ENCODE results near the gene TMEM232.

TMEM232 gene

GRCh38 chr5:110616009-110616408, 110.5 kb downstream of the TMEM232 start:
- Mint-ChIP-seq H3K9me3 (ENCODE audit: low read depth) (peaks cover 12% of the 10 kb centered on the region), H3K27me3 (no peaks in the 10 kb centered on the region), H3K4me1 (ENCODE audit: low read depth) (no peaks in the 10 kb centered on the region), H3K36me3 (peaks cover 2% of the 10 kb centered on the region), H3K27ac (no peak overlapping the region), H3K4me3 (no peak overlapping the region)

GRCh38 chr5:110612794-110613247, 113.7 kb downstream of the TMEM232 start:
- no peak overlapping the region for H3K4me3 Mint-ChIP-seq
- H3K27me3 Mint-ChIP-seq = peaks cover 2% of the 10 kb centered on the region
- H3K4me1 Mint-ChIP-seq (ENCODE audit: low read depth) = no peaks in the 10 kb centered on the region
- no peak overlapping the region for H3K27ac Mint-ChIP-seq
- H3K9me3 Mint-ChIP-seq (ENCODE audit: low read depth) = peaks cover 12% of the 10 kb centered on the region
- H3K36me3 Mint-ChIP-seq = peaks cover 2% of the 10 kb centered on the region

DNA sequence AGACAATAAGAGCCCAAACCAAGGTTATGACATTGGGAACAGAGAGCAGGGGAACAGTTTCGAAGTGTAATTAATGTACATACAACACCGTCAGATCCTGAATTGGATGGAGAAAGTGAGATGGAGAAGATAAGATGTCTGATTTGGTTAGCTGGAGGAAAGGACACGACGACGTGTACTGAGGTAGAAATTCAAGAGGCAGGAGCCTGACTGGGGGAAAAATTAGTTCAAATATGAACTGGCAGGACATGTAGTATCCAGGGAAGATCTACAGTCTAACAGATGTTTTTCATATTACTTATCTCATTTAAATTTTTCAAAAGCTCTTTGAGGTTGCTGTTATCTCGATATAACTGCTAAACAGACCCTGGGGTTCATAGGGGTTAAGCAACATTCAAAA, 114.7 kb downstream of the TMEM232 start:
- peaks cover 12% of the 10 kb centered on the region for H3K9me3 Mint-ChIP-seq (ENCODE audit: low read depth)
- H3K4me3 Mint-ChIP-seq = no peak overlapping the region
- H3K4me1 Mint-ChIP-seq (ENCODE audit: low read depth) = no peaks in the 10 kb centered on the region
- H3K36me3 Mint-ChIP-seq = no peaks in the 10 kb centered on the region
- peaks cover 2% of the 10 kb centered on the region for H3K27me3 Mint-ChIP-seq
- H3K27ac Mint-ChIP-seq = no peak overlapping the region

- Mint-ChIP-seq H3K4me3 (no peak overlapping the region), H3K4me1 (ENCODE audit: low read depth) (no peaks in the 10 kb centered on the region), H3K27me3 (no peaks in the 10 kb centered on the region), H3K27ac (no peak overlapping the region), H3K9me3 (ENCODE audit: low read depth) (peaks cover 3% of the 10 kb centered on the region), H3K36me3 (peaks cover 6% of the 10 kb centered on the region)
Observed at GRCh38 chr5:110594866-110595265, 131.6 kb downstream of the TMEM232 start.

DNA sequence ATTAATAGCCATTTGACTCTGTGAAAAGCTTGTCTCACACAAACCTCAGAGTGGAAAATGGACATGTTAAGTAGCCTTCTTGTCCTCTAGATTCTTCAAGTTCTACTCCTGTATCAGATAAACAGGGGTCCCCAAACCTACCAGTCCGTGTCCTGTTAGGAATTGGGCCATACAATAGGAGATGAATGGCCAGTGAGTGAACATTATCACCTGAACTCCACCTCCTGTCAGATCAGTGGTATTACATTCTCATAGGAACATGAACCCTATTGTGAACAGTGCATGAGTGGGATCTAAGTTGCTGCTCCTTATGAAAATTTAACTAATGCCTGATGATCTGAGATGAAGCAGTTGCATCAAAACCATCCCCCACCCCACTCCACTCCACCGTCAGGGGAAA, 136.3 kb downstream of the TMEM232 start:
- H3K27me3 Mint-ChIP-seq = peaks cover 1% of the 10 kb centered on the region
- no peak overlapping the region for H3K27ac Mint-ChIP-seq
- no peak overlapping the region for H3K4me3 Mint-ChIP-seq
- H3K9me3 Mint-ChIP-seq (ENCODE audit: low read depth) = no peaks in the 10 kb centered on the region
- H3K36me3 Mint-ChIP-seq = no peaks in the 10 kb centered on the region
- H3K4me1 Mint-ChIP-seq (ENCODE audit: low read depth) = no peaks in the 10 kb centered on the region

DNA sequence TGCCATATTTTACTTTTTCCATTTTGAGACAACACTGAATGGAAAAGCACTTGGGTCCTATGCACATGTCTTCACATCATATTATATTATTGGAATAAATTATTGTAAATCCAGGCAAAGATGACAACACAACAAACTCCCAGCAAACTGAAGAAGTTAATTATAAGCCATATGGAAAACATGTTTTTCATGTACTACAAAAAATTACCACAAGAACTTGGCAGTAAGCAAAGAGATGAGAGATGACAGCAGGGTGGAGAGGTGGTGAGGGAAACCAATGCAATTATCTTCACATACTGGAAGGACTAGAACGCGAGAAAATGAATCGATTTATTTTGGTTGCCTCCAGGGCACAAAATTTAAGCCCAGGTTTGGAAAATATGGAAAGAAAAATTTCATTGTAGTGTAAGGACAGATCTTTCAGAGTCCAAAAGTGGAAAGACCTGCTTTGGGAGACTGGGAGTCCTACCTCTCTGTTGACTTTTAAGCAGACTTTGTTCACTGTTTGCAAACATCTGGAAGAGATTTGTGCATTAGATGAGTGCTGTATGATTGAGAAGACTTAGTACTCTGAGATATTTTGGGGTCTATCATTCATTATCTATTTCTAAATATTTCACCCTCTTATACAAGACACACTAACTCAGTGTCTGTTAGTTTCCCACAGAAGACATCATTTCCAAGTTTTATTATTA, 138.0 kb downstream of the TMEM232 start:
- Mint-ChIP-seq H3K4me1 (ENCODE audit: low read depth) (no peaks in the 10 kb centered on the region), H3K9me3 (ENCODE audit: low read depth) (no peaks in the 10 kb centered on the region), H3K36me3 (no peaks in the 10 kb centered on the region), H3K27ac (no peak overlapping the region), H3K27me3 (peaks cover 1% of the 10 kb centered on the region), H3K4me3 (no peak overlapping the region)

- H3K9me3 Mint-ChIP-seq (ENCODE audit: low read depth) = no peaks in the 10 kb centered on the region
- H3K27me3 Mint-ChIP-seq = peaks cover 3% of the 10 kb centered on the region
- H3K36me3 Mint-ChIP-seq = no peaks in the 10 kb centered on the region
- H3K4me1 Mint-ChIP-seq (ENCODE audit: low read depth) = no peaks in the 10 kb centered on the region
- H3K27ac Mint-ChIP-seq = no peak overlapping the region
- H3K4me3 Mint-ChIP-seq = no peak overlapping the region
Observed at GRCh38 chr5:110580625-110581024, 145.8 kb downstream of the TMEM232 start.

DNA sequence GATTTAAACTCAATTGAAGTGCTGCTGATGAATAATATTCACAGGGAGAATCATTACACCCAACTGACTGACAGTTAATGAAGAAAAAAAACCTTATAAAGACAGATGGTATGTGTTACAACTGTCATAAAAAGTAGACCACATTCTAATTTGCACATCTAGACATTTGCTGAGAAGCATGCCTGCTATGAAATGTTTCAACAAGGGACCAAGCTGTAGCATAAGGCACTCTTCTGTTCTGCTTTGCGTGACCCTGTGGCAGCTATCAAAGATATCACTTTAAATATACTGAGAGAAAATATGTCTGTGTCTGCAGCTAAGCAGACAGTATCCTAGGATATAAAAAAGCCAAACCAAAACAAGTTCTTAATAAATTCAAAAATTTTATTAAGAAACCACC, 153.7 kb downstream of the TMEM232 start:
- Mint-ChIP-seq H3K27ac (no peak overlapping the region), H3K4me1 (ENCODE audit: low read depth) (no peaks in the 10 kb centered on the region), H3K9me3 (ENCODE audit: low read depth) (no peaks in the 10 kb centered on the region), H3K27me3 (peaks cover 3% of the 10 kb centered on the region), H3K36me3 (no peaks in the 10 kb centered on the region), H3K4me3 (no peak overlapping the region)

DNA sequence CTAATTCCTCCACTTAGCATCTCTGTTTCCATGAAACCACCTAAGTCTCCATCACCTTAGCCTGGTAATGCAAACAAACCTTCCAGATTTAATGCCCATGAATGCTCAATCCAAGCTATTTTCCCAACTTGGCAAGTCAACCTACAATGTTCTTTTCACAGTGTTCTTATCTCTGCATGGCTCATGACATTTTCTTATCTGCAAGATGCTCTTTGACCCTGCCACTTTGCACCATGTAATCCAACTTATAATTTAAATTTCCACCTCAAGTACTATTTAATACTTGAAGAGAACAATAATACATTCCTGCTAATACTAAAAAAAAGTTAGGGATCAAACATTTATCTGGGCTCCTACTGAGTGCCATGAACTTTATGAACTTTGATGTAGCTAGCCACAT, 164.3 kb downstream of the TMEM232 start:
- Mint-ChIP-seq H3K27me3 (peaks cover 1% of the 10 kb centered on the region), H3K4me3 (no peak overlapping the region), H3K27ac (no peak overlapping the region)

GRCh38 chr5:110561510-110561909, 165.0 kb downstream of the TMEM232 start:
- Mint-ChIP-seq H3K36me3 (no peaks in the 10 kb centered on the region), H3K4me3 (no peak overlapping the region), H3K27ac (no peak overlapping the region), H3K27me3 (peaks cover 1% of the 10 kb centered on the region), H3K9me3 (ENCODE audit: low read depth) (no peaks in the 10 kb centered on the region), H3K4me1 (ENCODE audit: low read depth) (no peaks in the 10 kb centered on the region)

More for the DNA sequence above, 164.3 kb downstream of the TMEM232 start:
- Mint-ChIP-seq H3K36me3 (no peaks in the 10 kb centered on the region), H3K9me3 (ENCODE audit: low read depth) (no peaks in the 10 kb centered on the region), H3K4me1 (ENCODE audit: low read depth) (no peaks in the 10 kb centered on the region)

GRCh38 chr5:110549301-110549700, 177.2 kb downstream of the TMEM232 start:
- Mint-ChIP-seq H3K4me1 (ENCODE audit: low read depth) (no peaks in the 10 kb centered on the region), H3K27me3 (no peaks in the 10 kb centered on the region), H3K36me3 (no peaks in the 10 kb centered on the region), H3K27ac (no peak overlapping the region), H3K4me3 (no peak overlapping the region), H3K9me3 (ENCODE audit: low read depth) (peaks cover 6% of the 10 kb centered on the region)

GRCh38 chr5:110548171-110548570, 178.3 kb downstream of the TMEM232 start:
- no peak overlapping the region for H3K27ac Mint-ChIP-seq
- no peaks in the 10 kb centered on the region for H3K4me1 Mint-ChIP-seq (ENCODE audit: low read depth)
- no peaks in the 10 kb centered on the region for H3K36me3 Mint-ChIP-seq
- H3K4me3 Mint-ChIP-seq = no peak overlapping the region
- H3K27me3 Mint-ChIP-seq = no peaks in the 10 kb centered on the region
- no peaks in the 10 kb centered on the region for H3K9me3 Mint-ChIP-seq (ENCODE audit: low read depth)

- Mint-ChIP-seq H3K9me3 (ENCODE audit: low read depth) (no peaks in the 10 kb centered on the region), H3K36me3 (no peaks in the 10 kb centered on the region), H3K27ac (no peak overlapping the region), H3K27me3 (no peaks in the 10 kb centered on the region), H3K4me3 (no peak overlapping the region), H3K4me1 (ENCODE audit: low read depth) (no peaks in the 10 kb centered on the region)
Observed at GRCh38 chr5:110547495-110547894, 179.0 kb downstream of the TMEM232 start.

- H3K27me3 Mint-ChIP-seq = no peaks in the 10 kb centered on the region
- H3K4me3 Mint-ChIP-seq = no peak overlapping the region
- H3K27ac Mint-ChIP-seq = no peak overlapping the region
- no peaks in the 10 kb centered on the region for H3K9me3 Mint-ChIP-seq (ENCODE audit: low read depth)
- H3K36me3 Mint-ChIP-seq = no peaks in the 10 kb centered on the region
- H3K4me1 Mint-ChIP-seq (ENCODE audit: low read depth) = no peaks in the 10 kb centered on the region
Observed at GRCh38 chr5:110545716-110546115, 180.8 kb downstream of the TMEM232 start.

DNA sequence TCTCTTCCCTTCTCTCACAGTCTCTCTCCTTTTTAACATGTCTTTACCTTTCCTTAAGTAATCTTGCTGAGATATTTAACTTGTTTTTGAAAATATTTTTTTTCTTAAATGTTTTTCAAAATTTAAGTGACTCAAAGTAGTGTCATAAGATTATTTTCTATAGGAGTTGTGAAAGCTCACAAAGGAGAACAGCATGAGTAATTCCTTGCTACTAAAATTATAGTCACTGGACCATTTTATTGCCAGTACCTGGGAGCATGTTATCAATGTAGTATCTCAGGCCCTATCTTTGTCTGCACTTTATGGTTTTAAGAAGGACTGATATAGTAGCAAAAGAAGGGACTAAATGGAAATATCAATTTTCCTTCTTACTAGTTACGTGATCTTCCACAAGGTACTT, 181.9 kb downstream of the TMEM232 start:
- no peak overlapping the region for H3K27ac Mint-ChIP-seq
- no peaks in the 10 kb centered on the region for H3K4me1 Mint-ChIP-seq (ENCODE audit: low read depth)
- no peak overlapping the region for H3K4me3 Mint-ChIP-seq
- no peaks in the 10 kb centered on the region for H3K36me3 Mint-ChIP-seq
- no peaks in the 10 kb centered on the region for H3K9me3 Mint-ChIP-seq (ENCODE audit: low read depth)
- H3K27me3 Mint-ChIP-seq = no peaks in the 10 kb centered on the region

DNA sequence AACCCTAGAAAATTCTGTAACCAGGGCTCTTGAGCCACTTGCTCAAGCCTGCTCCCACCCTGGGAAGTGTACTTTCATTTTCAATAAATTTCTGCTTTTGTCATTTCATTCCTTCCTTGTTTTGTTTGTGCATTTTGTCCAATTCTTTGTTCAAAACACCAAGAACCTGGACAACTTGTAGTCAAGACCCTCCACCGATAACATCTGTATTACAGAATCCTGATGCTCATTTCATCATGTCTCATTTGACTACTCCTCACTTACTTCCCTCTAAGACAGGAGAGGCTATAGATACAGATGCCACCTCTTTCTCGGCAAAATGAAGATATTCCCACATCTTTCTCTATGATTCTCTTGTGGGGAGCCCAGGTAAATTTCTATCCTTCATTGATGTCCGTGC, 183.5 kb downstream of the TMEM232 start:
- H3K27me3 Mint-ChIP-seq = no peaks in the 10 kb centered on the region
- no peaks in the 10 kb centered on the region for H3K36me3 Mint-ChIP-seq
- H3K27ac Mint-ChIP-seq = no peak overlapping the region
- no peaks in the 10 kb centered on the region for H3K9me3 Mint-ChIP-seq (ENCODE audit: low read depth)
- no peaks in the 10 kb centered on the region for H3K4me1 Mint-ChIP-seq (ENCODE audit: low read depth)
- no peak overlapping the region for H3K4me3 Mint-ChIP-seq

Measured in activated naive CD8-positive, alpha-beta T cell (primary cell).